ENCODE results near the gene PPP4R4.

Gene PPP4R4

GRCh38 chr14:94132285-94132887 lies 41.7 kb upstream of the PPP4R4 start:
- no peak overlapping the region for H3K4me2 ChIP-seq (ENCODE audit: low read length)
- H3K9me3 ChIP-seq (ENCODE audit: low read length), result no peaks in the 10 kb centered on the region
- no peak overlapping the region for H3K4me3 ChIP-seq (ENCODE audit: low read depth, low read length, poor library complexity, severe bottlenecking)
- peaks cover 13% of the 10 kb centered on the region for H3K4me1 ChIP-seq (ENCODE audit: insufficient read depth, low read length, severe bottlenecking)
- H3K27ac ChIP-seq (ENCODE audit: low read depth, low read length, poor library complexity, severe bottlenecking), result no peak overlapping the region
- no peak overlapping the region for H2AFZ ChIP-seq (ENCODE audit: low read length)
- no peaks in the 10 kb centered on the region for H4K20me1 ChIP-seq (ENCODE audit: insufficient read depth, low read length)
- H3K36me3 ChIP-seq (ENCODE audit: insufficient read depth, low read length), result no peaks in the 10 kb centered on the region
- H3K79me2 ChIP-seq (ENCODE audit: insufficient read depth, low read length), result no peaks in the 10 kb centered on the region
- H3K27me3 ChIP-seq (ENCODE audit: insufficient read depth, low read length), result no peaks in the 10 kb centered on the region; the same call in 1 of the 2 replicates
- TF ChIP-seq CTCF (IDR thresholded peaks at IDR 0.05; ENCODE audit: low read length) (peak; percentile 88), EZH2 (IDR thresholded peaks at IDR 0.05; ENCODE audit: borderline replicate concordance, low read length) (no peak)
- no peak overlapping the region for H3K9ac ChIP-seq (ENCODE audit: low read length)
- no peaks in the 10 kb centered on the region for H3F3A ChIP-seq (ENCODE audit: insufficient read depth, low read length)
- no peaks in the 10 kb centered on the region for H3K9me2 ChIP-seq (ENCODE audit: low read depth, low read length)

GRCh38 chr14:94135476-94135875 lies 38.6 kb upstream of the PPP4R4 start:
- H3K4me2 ChIP-seq (ENCODE audit: low read length), result no peak overlapping the region
- H3K27me3 ChIP-seq (ENCODE audit: insufficient read depth, low read length), result no peaks in the 10 kb centered on the region; the same call in 1 of the 2 replicates
- no peaks in the 10 kb centered on the region for H3K4me1 ChIP-seq (ENCODE audit: insufficient read depth, low read length, severe bottlenecking)
- no peaks in the 10 kb centered on the region for H4K20me1 ChIP-seq (ENCODE audit: insufficient read depth, low read length)
- H3K4me3 ChIP-seq (ENCODE audit: low read depth, low read length, poor library complexity, severe bottlenecking), result no peak overlapping the region
- TF ChIP-seq CTCF (IDR thresholded peaks at IDR 0.05; ENCODE audit: low read length) (no peak), EZH2 (IDR thresholded peaks at IDR 0.05; ENCODE audit: borderline replicate concordance, low read length) (no peak)
- no peak overlapping the region for H3K9ac ChIP-seq (ENCODE audit: low read length)
- no peaks in the 10 kb centered on the region for H3K79me2 ChIP-seq (ENCODE audit: insufficient read depth, low read length)
- H2AFZ ChIP-seq (ENCODE audit: low read length), result no peak overlapping the region
- H3K27ac ChIP-seq (ENCODE audit: low read depth, low read length, poor library complexity, severe bottlenecking), result no peak overlapping the region
- H3F3A ChIP-seq (ENCODE audit: insufficient read depth, low read length), result no peaks in the 10 kb centered on the region
- H3K9me2 ChIP-seq (ENCODE audit: low read depth, low read length), result no peaks in the 10 kb centered on the region
- H3K36me3 ChIP-seq (ENCODE audit: insufficient read depth, low read length), result no peaks in the 10 kb centered on the region
- no peaks in the 10 kb centered on the region for H3K9me3 ChIP-seq (ENCODE audit: low read length)

- Histone ChIP-seq H3K4me3 (ENCODE audit: low read depth, low read length, poor library complexity, severe bottlenecking) (no peak overlapping the region), H2AFZ (ENCODE audit: low read length) (no peak overlapping the region), H3K9me3 (ENCODE audit: low read length) (no peaks in the 10 kb centered on the region), H3K27ac (ENCODE audit: low read depth, low read length, poor library complexity, severe bottlenecking) (no peak overlapping the region), H3K9me2 (ENCODE audit: low read depth, low read length) (no peaks in the 10 kb centered on the region), H4K20me1 (ENCODE audit: insufficient read depth, low read length) (no peaks in the 10 kb centered on the region), H3K4me2 (ENCODE audit: low read length) (no peak overlapping the region), H3F3A (ENCODE audit: insufficient read depth, low read length) (no peaks in the 10 kb centered on the region), H3K27me3 (ENCODE audit: insufficient read depth, low read length) (no peaks in the 10 kb centered on the region; the same call in 1 of the 2 replicates), H3K9ac (ENCODE audit: low read length) (no peak overlapping the region), H3K4me1 (ENCODE audit: insufficient read depth, low read length, severe bottlenecking) (no peaks in the 10 kb centered on the region), H3K36me3 (ENCODE audit: insufficient read depth, low read length) (no peaks in the 10 kb centered on the region), H3K79me2 (ENCODE audit: insufficient read depth, low read length) (no peaks in the 10 kb centered on the region)
- TF ChIP-seq CTCF (IDR thresholded peaks at IDR 0.05; ENCODE audit: low read length) (peak; percentile 97), EZH2 (IDR thresholded peaks at IDR 0.05; ENCODE audit: borderline replicate concordance, low read length) (no peak)
These were observed 37.4 kb upstream of the PPP4R4 start for GRCh38 chr14:94136575-94137331.

All from OCI-LY1 (cell line).